Ishikawa (cell line): ENCODE measurements around the gene HOXA9.

Source experiments
- CEBPB ChIP-seq: IDR thresholded peaks from 2 replicates; pipeline ENCODE4 v1.6.1; 2012
- CREB1 ChIP-seq: IDR thresholded peaks from 2 replicates; pipeline ENCODE4 v1.6.1; 2012; ENCODE audit warnings: low read depth
- EGR1 ChIP-seq: IDR thresholded peaks from 2 replicates; pipeline ENCODE4 v1.6.1; 2012
- EP300 ChIP-seq: IDR thresholded peaks from 2 replicates; pipeline ENCODE4 v1.6.1; 2012; ENCODE audit warnings: borderline replicate concordance
- FOXM1 ChIP-seq: IDR thresholded peaks from 2 replicates; pipeline ENCODE4 v1.6.1; 2012; ENCODE audit warnings: low read depth, borderline replicate concordance
- MAX ChIP-seq: IDR thresholded peaks from 2 replicates; pipeline ENCODE4 v1.6.1; 2012
- NFIC ChIP-seq: IDR thresholded peaks from 2 replicates; pipeline ENCODE4 v1.6.1; 2012
- RAD21 ChIP-seq: IDR thresholded peaks from 2 replicates; pipeline ENCODE4 v1.6.1; 2012; ENCODE audit warnings: low read depth
- REST ChIP-seq: IDR thresholded peaks from 2 replicates; pipeline ENCODE4 v1.6.1; 2012; ENCODE audit warnings: low read depth, mild to moderate bottlenecking
- TAF1 ChIP-seq: IDR thresholded peaks from 2 replicates; pipeline ENCODE4 v1.6.1; 2012; ENCODE audit warnings: low read depth, mild to moderate bottlenecking
- TCF12 ChIP-seq: IDR thresholded peaks from 2 replicates; pipeline ENCODE4 v1.6.1; 2012; ENCODE audit warnings: low read depth
- TEAD4 ChIP-seq: IDR thresholded peaks from 2 replicates; pipeline ENCODE4 v1.6.1; 2012
- USF1 ChIP-seq: IDR thresholded peaks from 2 replicates; pipeline ENCODE4 v1.6.1; 2012
- YY1 ChIP-seq: IDR thresholded peaks from 2 replicates; pipeline ENCODE4 v1.6.1; 2012; ENCODE audit warnings: low read depth
- ZBTB7A ChIP-seq: IDR thresholded peaks from 2 replicates; pipeline ENCODE4 v1.6.1; 2012; ENCODE audit warnings: low read depth

HOXA9 gene

DNA sequence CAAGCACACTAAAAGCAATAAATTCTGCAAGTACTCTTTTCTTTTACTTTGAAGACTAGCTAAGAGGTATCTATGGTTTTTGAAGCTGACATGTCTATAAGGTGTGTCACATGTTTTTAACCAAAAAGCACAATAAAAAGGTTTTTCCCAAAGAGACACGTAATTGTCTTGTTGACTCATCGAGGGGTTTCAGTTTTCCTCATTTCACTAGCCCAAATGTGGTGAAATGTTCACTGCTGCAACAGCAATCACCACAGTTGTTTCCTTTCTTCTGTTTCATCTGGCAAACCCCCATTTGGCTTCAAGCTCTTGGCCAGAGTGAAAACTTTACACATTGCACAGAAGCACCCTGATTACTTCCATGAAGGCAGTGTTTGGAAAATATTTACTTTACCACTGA, 30.9 kb downstream of the HOXA9 start:
- TF ChIP-seq REST (no peak), TCF12 (no peak), NFIC (no peak), EGR1 (no peak), YY1 (no peak), MAX (no peak), USF1 (no peak), CREB1 (no peak), TEAD4 (no peak), TAF1 (no peak)

- no peak for TF ChIP-seq TAF1
- TF ChIP-seq TEAD4, result no peak
- TF ChIP-seq FOXM1, result no peak
- no peak for TF ChIP-seq EP300
- TF ChIP-seq ZBTB7A, result no peak
- no peak for TF ChIP-seq CREB1
Measured at GRCh38 chr7:27133409-27134231, 31.7 kb downstream of the HOXA9 start.

GRCh38 chr7:27132978-27133377, 32.4 kb downstream of the HOXA9 start:
- TF ChIP-seq EGR1, result no peak
- TF ChIP-seq EP300, result no peak
- no peak for TF ChIP-seq TEAD4
- no peak for TF ChIP-seq CREB1
- no peak for TF ChIP-seq TAF1
- no peak for TF ChIP-seq USF1
- TF ChIP-seq YY1, result no peak
- no peak for TF ChIP-seq REST
- no peak for TF ChIP-seq RAD21
- no peak for TF ChIP-seq FOXM1
- no peak for TF ChIP-seq CEBPB
- no peak for TF ChIP-seq MAX
- no peak for TF ChIP-seq NFIC
- no peak for TF ChIP-seq ZBTB7A
- TF ChIP-seq TCF12, result no peak

- no peak for TF ChIP-seq MAX
- no peak for TF ChIP-seq REST
- TF ChIP-seq ZBTB7A, result no peak
- no peak for TF ChIP-seq RAD21
- no peak for TF ChIP-seq USF1
- no peak for TF ChIP-seq NFIC
- TF ChIP-seq TEAD4, result no peak
- no peak for TF ChIP-seq EP300
- no peak for TF ChIP-seq EGR1
- TF ChIP-seq CEBPB, result no peak
- TF ChIP-seq TAF1, result no peak
- TF ChIP-seq FOXM1, result no peak
- no peak for TF ChIP-seq CREB1
- TF ChIP-seq YY1, result no peak
- no peak for TF ChIP-seq TCF12
Measured at GRCh38 chr7:27132214-27132613, 33.1 kb downstream of the HOXA9 start.
